Left ventricle myocardium superior (tissue), 1 donor: Measurements from ENCODE around the gene CDK3. TPM values are rescaled to one million over a fixed set of nuclear protein-coding genes. Genes with fewer than 3 reads are reported as not detected.

ENCODE experiments used
- ATAC-seq: fragments of 200-7000 bp; cut with Tn5 transposase; one replicate; pipeline ENCODE4 v1.9.1; 2020; ENCODE audit warnings: mild to moderate bottlenecking, moderate library complexity
- DNase-seq: peaks from one replicate; pipeline ENCODE4 v3.0.0-alpha.2; 2020
- intact Hi-C: fragments of 100-400 bp; cut with micrococcal nuclease; formaldehyde crosslinking; loops from one replicate; pipeline ENCODE4 v1.11.0; 2022
- total RNA-seq: library from RNA; stranded (reverse); fragmentation: NEBNext Ultra II Directional; extraction: Animal tissue kit (Norgen Biotek cat#: 25700); gene quantifications from one replicate; pipeline ENCODE4 v1.2.1, GENCODE V29; 2021
- donor health status: DM: no; HTN: yes; CAD: no; lungs with severe emphysema.

Gene CDK3
- total RNA-seq, 1 donor from 2014 or later = 2.6 TPM

- intact Hi-C loops = no loop called here
- DNase-seq = no peak
- no peak for ATAC-seq
Observed at GRCh38 chr17:76051561-76051960, 50.9 kb downstream of the CDK3 start.

GRCh38 chr17:76053246-76054111 is 52.8 kb downstream of the CDK3 start:
- DNase-seq (no peak), ATAC-seq (no peak)
- intact Hi-C loops = no loop called here

- DNase-seq (no peak), ATAC-seq (no peak)
- intact Hi-C loops = no loop called here
Observed at GRCh38 chr17:76054112-76054476, 53.4 kb downstream of the CDK3 start.

Other genes starting within 250 kb of the CDK3 start
- 20.2 TPM for gene GALK1, start 235.7 kb upstream of the CDK3 start, total RNA-seq
- gene UNK, start 216.0 kb upstream of the CDK3 start, total RNA-seq = 14.8 TPM
- 8.6 TPM for gene UNC13D, start 156.5 kb upstream of the CDK3 start, total RNA-seq
- gene WBP2, start 145.5 kb upstream of the CDK3 start, total RNA-seq = 152 TPM
- 24.4 TPM for gene TRIM47, start 122.3 kb upstream of the CDK3 start, total RNA-seq
- gene TRIM65, start 103.9 kb upstream of the CDK3 start, total RNA-seq = 11.4 TPM
- gene MRPL38, start 96.0 kb upstream of the CDK3 start, total RNA-seq = 124 TPM
- 4.2 TPM for gene FBF1, start 59.8 kb upstream of the CDK3 start, total RNA-seq
- gene ACOX1, start 21.7 kb upstream of the CDK3 start, total RNA-seq = 101 TPM
- gene TEN1, start 21.6 kb upstream of the CDK3 start, total RNA-seq = 6.6 TPM
- 0.07 TPM for gene EVPL, start 26.5 kb downstream of the CDK3 start, total RNA-seq
- 66.1 TPM for gene SRP68, start 71.7 kb downstream of the CDK3 start, total RNA-seq
- gene GALR2, start 73.9 kb downstream of the CDK3 start, total RNA-seq = not detected
- not detected for gene ZACN, start 78.3 kb downstream of the CDK3 start, total RNA-seq
- gene EXOC7, start 102.9 kb downstream of the CDK3 start, total RNA-seq = 82.2 TPM
- gene FOXJ1, start 140.4 kb downstream of the CDK3 start, total RNA-seq = not detected
- gene RNF157, start 239.6 kb downstream of the CDK3 start, total RNA-seq = 18.0 TPM